ENCODE measurements around the gene LDB3.

The LDB3 gene

GRCh38 chr10:86646933-86647332, 21.4 kb upstream of the LDB3 start:
- DNase-seq: no peak
- no peak overlapping the region for H3K27ac ChIP-seq (ENCODE audit: low read length)
- TF ChIP-seq CTCF (IDR thresholded peaks at IDR 0.05; ENCODE audit: low read length) (no peak), EZH2 (optimal IDR thresholded peaks at IDR 0.05; ENCODE audit: low read depth, low read length) (no peak), EZH2phosphoT487 (IDR thresholded peaks at IDR 0.05; ENCODE audit: low read length) (no peak)
- peaks cover 8% of the 10 kb centered on the region; the same call in 1 of the 2 replicates for H3K27me3 ChIP-seq (replicated peaks; ENCODE audit: insufficient read depth, low read length)
- no peaks in the 10 kb centered on the region for H3K36me3 ChIP-seq (replicated peaks; ENCODE audit: insufficient read depth, low read length)
- H3F3A ChIP-seq (ENCODE audit: insufficient read depth, low read length): no peaks in the 10 kb centered on the region
- no peaks in the 10 kb centered on the region for H4K20me1 ChIP-seq (ENCODE audit: insufficient read depth, low read length)
- peaks cover 3% of the 10 kb centered on the region; the same call in 1 of the 2 replicates for H3K4me1 ChIP-seq (ENCODE audit: low read length)
- no peak overlapping the region for H2AFZ ChIP-seq (ENCODE audit: low read length)
- H3K9me2 ChIP-seq (replicated peaks; ENCODE audit: insufficient read depth, low read length): no peaks in the 10 kb centered on the region
- no peak overlapping the region for H3K4me3 ChIP-seq (ENCODE audit: low read length)
- no peak overlapping the region for H3K9ac ChIP-seq (ENCODE audit: low read length)
- no peak overlapping the region for H3K4me2 ChIP-seq (ENCODE audit: low read depth, low read length)
- no peaks in the 10 kb centered on the region for H3K9me3 ChIP-seq (replicated peaks; ENCODE audit: insufficient read depth, low read length)
- no peaks in the 10 kb centered on the region for H3K79me2 ChIP-seq (ENCODE audit: low read length)

GRCh38 chr10:86647773-86648703, 20.3 kb upstream of the LDB3 start:
- no peak overlapping the region for H3K9ac ChIP-seq (ENCODE audit: low read length)
- H3F3A ChIP-seq (ENCODE audit: insufficient read depth, low read length): no peaks in the 10 kb centered on the region
- DNase-seq: no peak
- no peaks in the 10 kb centered on the region for H3K9me2 ChIP-seq (replicated peaks; ENCODE audit: insufficient read depth, low read length)
- H3K36me3 ChIP-seq (replicated peaks; ENCODE audit: insufficient read depth, low read length): no peaks in the 10 kb centered on the region
- H3K79me2 ChIP-seq (ENCODE audit: low read length): no peaks in the 10 kb centered on the region
- H3K4me1 ChIP-seq (ENCODE audit: low read length): no peaks in the 10 kb centered on the region
- H3K27ac ChIP-seq (ENCODE audit: low read length): no peak overlapping the region
- H2AFZ ChIP-seq (ENCODE audit: low read length): no peak overlapping the region
- H3K4me3 ChIP-seq (ENCODE audit: low read length): no peak overlapping the region
- no peaks in the 10 kb centered on the region for H3K9me3 ChIP-seq (replicated peaks; ENCODE audit: insufficient read depth, low read length)
- no peaks in the 10 kb centered on the region for H4K20me1 ChIP-seq (ENCODE audit: insufficient read depth, low read length)
- peaks cover 8% of the 10 kb centered on the region; the same call in 1 of the 2 replicates for H3K27me3 ChIP-seq (replicated peaks; ENCODE audit: insufficient read depth, low read length)
- TF ChIP-seq EZH2phosphoT487 (IDR thresholded peaks at IDR 0.05; ENCODE audit: low read length) (no peak), CTCF (IDR thresholded peaks at IDR 0.05; ENCODE audit: low read length) (no peak), EZH2 (optimal IDR thresholded peaks at IDR 0.05; ENCODE audit: low read depth, low read length) (no peak)
- no peak overlapping the region for H3K4me2 ChIP-seq (ENCODE audit: low read depth, low read length)

- H3K9me3 ChIP-seq (replicated peaks; ENCODE audit: insufficient read depth, low read length): no peaks in the 10 kb centered on the region
- H3F3A ChIP-seq (ENCODE audit: insufficient read depth, low read length): no peaks in the 10 kb centered on the region
- no peaks in the 10 kb centered on the region for H4K20me1 ChIP-seq (ENCODE audit: insufficient read depth, low read length)
- TF ChIP-seq CTCF (IDR thresholded peaks at IDR 0.05; ENCODE audit: low read length) (no peak), EZH2phosphoT487 (IDR thresholded peaks at IDR 0.05; ENCODE audit: low read length) (no peak), EZH2 (optimal IDR thresholded peaks at IDR 0.05; ENCODE audit: low read depth, low read length) (no peak)
- no peak overlapping the region for H3K4me3 ChIP-seq (ENCODE audit: low read length)
- no peaks in the 10 kb centered on the region for H3K9me2 ChIP-seq (replicated peaks; ENCODE audit: insufficient read depth, low read length)
- H3K36me3 ChIP-seq (replicated peaks; ENCODE audit: insufficient read depth, low read length): no peaks in the 10 kb centered on the region
- no peaks in the 10 kb centered on the region for H3K79me2 ChIP-seq (ENCODE audit: low read length)
- no peak overlapping the region for H3K9ac ChIP-seq (ENCODE audit: low read length)
- H3K4me2 ChIP-seq (ENCODE audit: low read depth, low read length): no peak overlapping the region
- H3K27ac ChIP-seq (ENCODE audit: low read length): no peak overlapping the region
- no peak overlapping the region for H2AFZ ChIP-seq (ENCODE audit: low read length)
- H3K4me1 ChIP-seq (ENCODE audit: low read length): no peaks in the 10 kb centered on the region
- H3K27me3 ChIP-seq (replicated peaks; ENCODE audit: insufficient read depth, low read length): peaks cover 8% of the 10 kb centered on the region; the same call in 1 of the 2 replicates
- DNase-seq: no peak
Observed at GRCh38 chr10:86648704-86649427, 19.4 kb upstream of the LDB3 start.
